Kidney (tissue), 14 donors: ENCODE results near the gene TMEM192. TPM values are rescaled to one million over a fixed set of nuclear protein-coding genes. Genes with fewer than 3 reads are reported as not detected.

Experiments used
- DNase-seq, 5 donors: peaks; one replicate each; pipeline ENCODE4 v3.0.0-alpha.2; 2013 to 2020
- FAIRE-seq: peaks from 2 replicates; lab custom pipeline; 2012; peaks lifted over from hg19 to GRCh38; lab: Jason Lieb, UNC
- H3K27ac ChIP-seq, 2 donors: one replicate each; pipeline ENCODE4 v1.7.0; 2013; ENCODE audit warnings: low read depth in 2 of 2, low read length in 2 of 2, inconsistent platforms in 1 of 2
- H3K27me3 ChIP-seq: one replicate; pipeline ENCODE4 v1.7.1; 2013; ENCODE audit warnings: low read length, inconsistent platforms; ENCODE audit not compliant: control insufficient read depth, insufficient read depth
- H3K36me3 ChIP-seq, 3 donors: one replicate each; pipeline versions ENCODE4 v1.7.0 to v1.7.1; 2013; ENCODE audit warnings: low read length in 3 of 3, control low read depth in 1 of 3, inconsistent platforms in 1 of 3; ENCODE audit not compliant: insufficient read depth in 3 of 3, control insufficient read depth in 2 of 3
- H3K4me1 ChIP-seq, 3 donors: one replicate each; pipeline versions ENCODE4 v1.7.0 to v1.7.1; 2013; ENCODE audit warnings: low read length in 3 of 3, inconsistent platforms in 1 of 3, low read depth in 1 of 3; ENCODE audit not compliant: control insufficient read depth in 2 of 3, insufficient read depth in 2 of 3
- H3K4me3 ChIP-seq, 3 donors: one replicate each; pipeline versions ENCODE4 v1.7.0 to v1.8.1; 2013; ENCODE audit warnings: low read length in 3 of 3, control low read depth in 1 of 3, inconsistent platforms in 1 of 3
- H3K9ac ChIP-seq, 3 donors: one replicate each; pipeline versions ENCODE4 v1.7.0 to v1.7.1; 2013; ENCODE audit warnings: low read length in 3 of 3, control low read depth in 1 of 3, inconsistent platforms in 1 of 3
- H3K9me3 ChIP-seq, 3 donors: one replicate each; pipeline versions ENCODE4 v1.7.0 to v1.7.1; 2013; ENCODE audit warnings: low read length in 3 of 3, control low read depth in 1 of 3, inconsistent platforms in 1 of 3; ENCODE audit not compliant: control insufficient read depth in 2 of 3, insufficient read depth in 1 of 3
- intact Hi-C: fragments of 100-400 bp; cut with DNase I; formaldehyde crosslinking; loops from one replicate; pipeline ENCODE4 v1.11.1; 2022
- polyA plus RNA-seq: library from polyadenylated mRNA; stranded (reverse); fragments of 350-450 nt; fragmentation: Illumina TruSeq; extraction: RNeasy Lipid Tissue Mini Kit (QIAGEN cat#74804); gene quantifications from one replicate; pipeline ENCODE4 v1.2.3, GENCODE V29; 2014; ENCODE audit warnings: low read depth, low replicate concordance; ENCODE audit not compliant: insufficient read depth
- total RNA-seq: library from RNA; stranded (reverse); fragmentation: NEBNext Ultra II Directional; extraction: Animal tissue kit (Norgen Biotek cat#: 25700); gene quantifications from one replicate; pipeline ENCODE4 v1.2.1, GENCODE V29; 2021
- TF ChIP-seq, protein P1 (sequence below): IDR thresholded peaks from 3 replicates; pipeline ENCODE4 v1.5.1; 2012; ENCODE audit warnings: mild to moderate bottlenecking, moderate library complexity, borderline replicate concordance; ENCODE audit not compliant: insufficient read depth; ENCODE audit errors: extremely low read depth
- donor health status: control.
- donor health status: control.
- donor health status: control.
- donor health status: control.
- donor health status: control.
- donor health status: DM: yes; HTN: yes; CAD: no.
- donor health status: Normal renal cell carcinoma (clear cell type).

The TMEM192 gene
- total and polyA plus RNA-seq, 2 donors from 2014 or later, result 14.9 to 19.6 TPM

DNA sequence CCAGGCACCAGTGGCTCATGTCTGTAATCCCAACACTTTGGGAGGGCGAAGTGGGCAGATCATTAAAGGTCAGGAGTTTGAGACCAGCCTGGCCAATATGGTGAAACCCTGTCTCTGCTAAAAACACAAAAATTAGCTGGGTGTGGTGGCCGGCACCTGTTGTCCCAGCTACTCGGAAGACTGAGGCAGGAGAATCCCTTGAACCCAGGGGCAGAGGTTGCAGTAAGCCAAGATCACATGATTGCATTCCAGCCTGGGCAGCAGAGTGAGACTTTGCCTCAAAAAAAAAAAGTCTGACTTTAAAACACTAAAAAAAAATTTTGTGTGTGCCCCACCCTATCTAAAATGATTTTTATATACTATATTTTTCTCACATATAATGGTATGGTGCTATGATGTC, 26.2 kb upstream of the TMEM192 start:
- intact Hi-C loops, result loop anchor here (10.0 kb wide), 1 partner anchor 206 kb away; no protein-coding TSS in a partner anchor

DNA sequence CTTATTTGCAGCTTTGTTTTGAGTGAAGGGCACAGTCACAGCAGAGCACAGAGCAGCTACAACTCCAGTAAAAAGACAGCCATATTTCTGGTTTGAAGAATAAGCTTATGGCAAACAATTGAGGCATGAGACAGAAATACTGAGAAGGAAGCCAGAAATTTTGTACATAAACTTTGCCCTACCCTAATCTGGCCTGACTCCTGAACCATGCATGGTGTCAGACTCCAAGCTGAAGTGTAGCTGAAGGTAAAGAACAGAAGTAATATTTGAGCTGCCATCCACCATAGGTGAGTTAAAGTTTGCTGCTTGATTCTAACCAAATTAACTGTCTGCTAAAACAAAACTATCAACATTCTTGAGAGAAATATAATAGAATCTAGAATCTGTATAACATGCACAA, 24.5 kb upstream of the TMEM192 start:
- DNase-seq, result no peak
- no peak overlapping the region for H3K4me3 ChIP-seq
- no peaks in the 10 kb centered on the region for H3K4me1 ChIP-seq
- intact Hi-C loops, result loop anchor here (10.0 kb wide), 1 partner anchor 208 kb away; no protein-coding TSS in a partner anchor
- no peaks in the 10 kb centered on the region for H3K36me3 ChIP-seq
- no peaks in the 10 kb centered on the region for H3K9me3 ChIP-seq
- no peak overlapping the region for H3K9ac ChIP-seq
- TF ChIP-seq, protein P1, sequence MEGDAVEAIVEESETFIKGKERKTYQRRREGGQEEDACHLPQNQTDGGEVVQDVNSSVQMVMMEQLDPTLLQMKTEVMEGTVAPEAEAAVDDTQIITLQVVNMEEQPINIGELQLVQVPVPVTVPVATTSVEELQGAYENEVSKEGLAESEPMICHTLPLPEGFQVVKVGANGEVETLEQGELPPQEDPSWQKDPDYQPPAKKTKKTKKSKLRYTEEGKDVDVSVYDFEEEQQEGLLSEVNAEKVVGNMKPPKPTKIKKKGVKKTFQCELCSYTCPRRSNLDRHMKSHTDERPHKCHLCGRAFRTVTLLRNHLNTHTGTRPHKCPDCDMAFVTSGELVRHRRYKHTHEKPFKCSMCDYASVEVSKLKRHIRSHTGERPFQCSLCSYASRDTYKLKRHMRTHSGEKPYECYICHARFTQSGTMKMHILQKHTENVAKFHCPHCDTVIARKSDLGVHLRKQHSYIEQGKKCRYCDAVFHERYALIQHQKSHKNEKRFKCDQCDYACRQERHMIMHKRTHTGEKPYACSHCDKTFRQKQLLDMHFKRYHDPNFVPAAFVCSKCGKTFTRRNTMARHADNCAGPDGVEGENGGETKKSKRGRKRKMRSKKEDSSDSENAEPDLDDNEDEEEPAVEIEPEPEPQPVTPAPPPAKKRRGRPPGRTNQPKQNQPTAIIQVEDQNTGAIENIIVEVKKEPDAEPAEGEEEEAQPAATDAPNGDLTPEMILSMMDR, result no peak
- no peak for FAIRE-seq
- no peak overlapping the region for H3K27ac ChIP-seq
- no peaks in the 10 kb centered on the region for H3K27me3 ChIP-seq

More for the DNA sequence above, 26.2 kb upstream of the TMEM192 start:
- FAIRE-seq (no peak), DNase-seq (no peak)
- TF ChIP-seq, protein P1, result no peak
- H3K27ac ChIP-seq, result no peak overlapping the region
- no peaks in the 10 kb centered on the region for H3K9me3 ChIP-seq
- no peaks in the 10 kb centered on the region for H3K36me3 ChIP-seq
- no peak overlapping the region for H3K9ac ChIP-seq
- no peaks in the 10 kb centered on the region for H3K4me1 ChIP-seq
- no peaks in the 10 kb centered on the region for H3K27me3 ChIP-seq
- H3K4me3 ChIP-seq, result no peak overlapping the region

DNA sequence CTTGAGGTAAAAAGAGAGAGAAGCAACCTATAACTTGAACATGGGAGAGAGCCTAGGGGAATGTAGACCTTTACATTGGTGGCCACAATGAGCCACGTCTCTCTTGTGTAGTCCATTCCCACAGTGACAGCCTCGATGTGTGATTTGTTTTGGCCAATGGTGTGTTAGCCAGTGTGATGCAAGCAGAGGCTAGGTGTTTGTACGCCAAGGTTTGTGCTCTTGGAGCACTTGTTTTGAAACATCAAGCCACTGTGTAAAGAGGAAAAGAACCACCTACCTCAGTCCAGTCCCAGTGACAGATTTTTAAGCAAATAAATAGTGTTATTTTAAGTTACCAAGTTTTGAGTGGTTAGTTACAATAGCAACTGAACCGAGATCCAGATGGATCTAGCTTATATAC, 23.9 kb upstream of the TMEM192 start:
- Histone ChIP-seq H3K4me1 (no peaks in the 10 kb centered on the region), H3K9ac (no peak overlapping the region), H3K9me3 (no peaks in the 10 kb centered on the region), H3K36me3 (no peaks in the 10 kb centered on the region), H3K27me3 (no peaks in the 10 kb centered on the region), H3K27ac (no peak overlapping the region), H3K4me3 (no peak overlapping the region)
- DNase-seq (no peak), FAIRE-seq (no peak)
- TF ChIP-seq, protein P1, result no peak
- intact Hi-C loops, result loop anchor here (10.0 kb wide), 1 partner anchor 208 kb away; no protein-coding TSS in a partner anchor

DNA sequence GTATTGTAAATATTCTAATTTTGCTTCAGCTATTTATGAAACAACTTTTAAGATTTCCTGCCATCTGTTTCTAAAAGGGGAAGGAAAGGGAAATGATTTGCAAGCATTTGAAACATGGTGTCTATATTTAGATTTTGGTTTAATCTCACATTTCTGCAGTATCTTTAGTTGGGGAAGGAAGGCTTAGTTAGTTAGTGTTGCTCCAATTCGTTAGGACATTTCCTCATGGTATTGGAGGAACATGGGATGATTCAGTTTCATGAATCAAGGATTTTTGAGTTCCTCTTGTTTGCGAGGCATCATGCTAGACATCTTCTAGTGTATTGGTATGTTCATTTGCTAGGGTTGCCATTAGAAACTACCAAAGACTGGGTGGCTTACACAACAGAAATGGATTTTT, 20.5 kb upstream of the TMEM192 start:
- H3K36me3 ChIP-seq, result no peaks in the 10 kb centered on the region
- intact Hi-C loops, result loop anchor here (10.0 kb wide), 1 partner anchor 212 kb away; no protein-coding TSS in a partner anchor
- FAIRE-seq, result no peak
- H3K9ac ChIP-seq, result no peak overlapping the region
- H3K9me3 ChIP-seq, result no peaks in the 10 kb centered on the region
- TF ChIP-seq, protein P1, result no peak
- H3K4me3 ChIP-seq, result no peak overlapping the region
- no peaks in the 10 kb centered on the region for H3K4me1 ChIP-seq
- H3K27ac ChIP-seq, result no peak overlapping the region
- no peaks in the 10 kb centered on the region for H3K27me3 ChIP-seq
- DNase-seq, result no peak
